ENCODE data around the gene FDXR.

Gene FDXR

GRCh38 chr17:74836691-74837467 lies 35.9 kb downstream of the FDXR start:
- DNase-seq (ENCODE audit: low read depth in 2 of 2): no peak

GRCh38 chr17:74836191-74836590 lies 36.6 kb downstream of the FDXR start:
- DNase-seq (ENCODE audit: low read depth in 2 of 2): no peak

GRCh38 chr17:74833501-74834377 lies 39.1 kb downstream of the FDXR start:
- DNase-seq (ENCODE audit: low read depth in 2 of 2): no peak

DNA sequence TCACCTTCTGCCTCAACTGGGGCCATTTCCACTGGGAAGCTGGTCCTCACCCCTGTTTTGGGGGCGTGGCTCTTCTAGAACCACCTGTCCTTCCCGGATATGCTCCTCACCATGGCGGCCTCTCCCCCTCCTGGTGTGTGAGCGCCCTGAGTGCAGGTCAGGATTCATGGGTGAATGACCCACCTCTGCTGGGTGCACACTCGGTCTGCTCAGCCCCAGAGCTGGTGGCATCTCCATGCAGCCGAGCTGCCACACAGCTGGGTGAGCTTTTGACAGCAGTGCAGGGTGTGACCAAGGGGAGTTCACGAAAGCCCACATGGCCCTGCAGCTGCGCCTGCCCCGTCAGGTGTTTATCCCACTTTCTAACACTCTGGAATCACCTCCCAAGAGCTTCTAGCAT lies 40.4 kb downstream of the FDXR start:
- DNase-seq (ENCODE audit: low read depth in 2 of 2): no peak

GRCh38 chr17:74831444-74832146 lies 41.2 kb downstream of the FDXR start:
- DNase-seq (ENCODE audit: low read depth in 2 of 2): no peak

- no peak for DNase-seq (ENCODE audit: low read depth in 2 of 2)
Measured at GRCh38 chr17:74830861-74831260, 41.9 kb downstream of the FDXR start.

DNA sequence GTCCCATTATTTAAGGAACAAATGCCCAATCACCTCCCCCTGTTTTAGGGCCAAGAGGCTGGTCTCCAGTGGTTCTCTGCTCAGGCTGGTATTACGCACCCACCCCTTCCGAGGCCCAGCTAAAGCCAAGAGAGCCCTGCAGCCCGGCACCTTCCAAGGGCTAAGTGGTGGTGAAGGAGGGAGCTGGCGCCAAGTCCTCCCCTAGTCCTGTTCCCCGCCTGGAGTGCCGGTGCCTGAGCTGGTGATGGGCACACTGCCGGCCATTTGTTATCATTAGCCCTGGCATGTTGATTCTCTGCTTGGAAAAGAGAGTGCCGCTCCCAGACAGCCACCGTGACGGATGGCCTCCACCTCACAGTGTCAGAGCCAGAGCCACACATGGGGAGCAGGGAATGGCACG lies 45.0 kb downstream of the FDXR start:
- DNase-seq (ENCODE audit: low read depth in 2 of 2): no peak

GRCh38 chr17:74825952-74826719 lies 46.7 kb downstream of the FDXR start:
- DNase-seq (ENCODE audit: low read depth in 2 of 2): no peak

- DNase-seq (ENCODE audit: low read depth in 2 of 2): no peak
Measured at GRCh38 chr17:74824961-74825627, 47.7 kb downstream of the FDXR start.

GRCh38 chr17:74822939-74823367 lies 49.8 kb downstream of the FDXR start:
- DNase-seq (ENCODE audit: low read depth in 2 of 2): no peak

- no peak for DNase-seq (ENCODE audit: low read depth in 2 of 2)
Measured at GRCh38 chr17:74822335-74822938, 50.4 kb downstream of the FDXR start.

GRCh38 chr17:74821655-74822334 lies 51.0 kb downstream of the FDXR start:
- DNase-seq (ENCODE audit: low read depth in 2 of 2): no peak

DNA sequence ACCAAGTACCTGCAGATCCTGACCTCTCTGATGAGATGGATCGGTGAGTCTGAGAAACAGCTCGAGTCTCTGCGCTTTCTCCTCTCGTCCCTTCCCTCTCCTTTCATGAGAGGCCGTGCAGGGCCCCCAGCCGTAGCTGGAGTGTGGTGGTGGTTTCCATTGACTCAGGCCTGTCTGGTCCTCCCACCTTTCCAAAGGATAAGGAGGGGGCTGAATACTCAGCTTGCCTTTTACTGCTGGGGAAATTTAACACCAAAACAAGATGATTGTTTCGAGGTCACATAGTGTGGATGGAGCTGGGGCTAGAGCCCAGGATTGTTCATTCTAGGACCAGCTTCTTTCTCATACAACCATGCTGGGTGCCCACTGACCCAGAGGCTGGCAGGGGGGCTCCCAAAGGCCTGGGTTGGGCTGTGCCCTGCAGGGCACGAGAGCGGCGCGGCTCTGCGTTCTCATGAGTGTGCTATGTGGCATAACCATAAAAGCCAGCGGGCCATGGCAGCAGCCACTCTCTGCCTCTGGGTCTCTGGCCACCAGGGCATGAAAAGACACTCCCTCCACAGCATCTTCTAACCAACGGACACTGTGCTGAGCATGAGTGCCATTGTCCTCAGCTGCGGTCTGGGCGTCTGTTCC lies 52.9 kb downstream of the FDXR start:
- no peak for DNase-seq (ENCODE audit: low read depth in 2 of 2)

DNA sequence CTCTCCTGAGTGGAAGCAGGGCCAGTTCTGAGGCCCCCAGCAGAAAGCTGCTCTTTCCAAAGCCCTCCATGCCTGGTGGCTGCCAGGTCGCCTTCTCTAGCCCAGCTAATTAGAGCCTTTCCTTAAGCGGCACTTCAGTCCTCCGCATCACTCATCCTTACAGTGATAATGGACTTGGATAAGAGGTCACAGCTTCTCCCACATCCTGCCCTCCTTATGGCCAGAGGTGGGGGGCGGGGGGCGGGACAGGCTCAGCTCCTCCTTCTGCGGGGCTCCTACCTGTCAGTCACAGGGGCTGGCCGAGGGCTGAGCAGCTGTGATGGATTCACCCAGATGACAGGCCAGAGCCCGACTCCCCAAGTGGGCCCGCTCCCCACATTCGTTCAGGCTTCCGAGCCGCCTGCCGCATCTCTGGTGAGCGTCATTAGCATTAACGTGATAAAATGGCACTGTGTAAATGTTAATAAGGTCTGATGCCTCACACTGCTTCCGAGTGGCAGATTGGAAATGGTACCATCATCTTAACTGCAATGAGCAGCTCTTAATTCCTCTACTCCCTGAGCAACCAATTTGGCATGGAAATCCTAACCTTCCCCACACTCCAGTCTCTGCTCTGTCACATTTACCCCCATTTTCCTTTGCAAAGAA lies 54.4 kb downstream of the FDXR start:
- DNase-seq (ENCODE audit: low read depth in 2 of 2): no peak

DNA sequence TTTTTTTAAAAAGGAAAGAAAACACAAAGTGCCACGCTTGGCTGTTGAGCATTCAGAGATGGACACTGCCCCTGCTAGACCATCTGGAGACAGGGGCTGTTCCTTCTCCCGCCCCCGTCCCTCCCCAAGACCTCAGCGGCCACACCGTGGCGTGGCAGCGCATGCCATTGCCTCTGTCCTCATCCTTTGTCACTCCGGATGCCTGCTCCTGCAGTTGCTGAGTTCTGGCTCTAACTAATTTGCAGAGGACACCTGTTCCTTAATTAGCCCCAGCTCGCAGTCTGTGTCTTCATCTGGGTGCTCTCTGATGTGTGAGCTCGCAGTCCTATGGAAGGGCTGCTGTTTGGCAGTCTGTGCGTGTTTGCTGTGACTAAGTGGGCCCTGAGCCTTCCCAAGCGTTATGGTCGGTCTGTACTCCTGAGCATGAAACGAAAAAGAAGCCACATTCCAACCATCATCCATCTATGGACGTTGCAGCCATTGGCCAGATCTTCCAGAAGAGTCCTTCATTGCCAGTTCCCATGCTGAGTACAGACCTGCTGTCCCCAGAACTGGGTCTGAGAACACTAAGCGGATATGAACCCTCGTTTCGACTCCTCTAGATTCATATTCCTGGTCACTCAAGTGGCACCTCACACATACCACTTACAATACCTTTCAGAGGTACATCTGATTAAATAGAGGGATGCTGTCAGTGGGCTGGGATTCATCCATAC lies 55.7 kb downstream of the FDXR start:
- no peak for DNase-seq (ENCODE audit: low read depth in 2 of 2)

GRCh38 chr17:74815550-74816370 lies 57.0 kb downstream of the FDXR start:
- DNase-seq (ENCODE audit: low read depth in 2 of 2): no peak

- no peak for DNase-seq (ENCODE audit: low read depth in 2 of 2)
Measured at GRCh38 chr17:74815067-74815466, 57.7 kb downstream of the FDXR start.

Data from stimulated activated CD8-positive, alpha-beta memory T cell treated with anti-CD3 and anti-CD28 coated beads, Interleukin-15, amount 100 ng/mL, for 4 hours (primary cell).